SK-N-SH (cell line): ENCODE measurements around the gene SORBS1.

Source experiments
- ELF1 ChIP-seq: IDR thresholded peaks from 2 replicates; pipeline ENCODE4 v1.4.0; 2012
- SIN3A ChIP-seq: IDR thresholded peaks from 2 replicates; pipeline ENCODE4 v1.6.1; 2012; ENCODE audit warnings: low read depth, mild to moderate bottlenecking, low read length, moderate library complexity, borderline replicate concordance

- TF ChIP-seq ELF1 (no peak), SIN3A (no peak)
These were observed 29.2 kb downstream of the SORBS1 start for GRCh38 chr10:95531994-95532399.
